ENCODE data around the gene BCCIP. TPM values are rescaled to one million over a fixed set of nuclear protein-coding genes. Genes with fewer than 3 reads are reported as not detected.

BCCIP gene
- total RNA-seq, 1 experiment from 2014 or later, result 102 TPM

- TF ChIP-seq GRHL2 (CRISPR knock-in tag; IDR thresholded peaks at IDR 0.05; ENCODE audit: insufficient replicate concordance, severe bottlenecking), result no peak
- no peak for TF ChIP-seq ZNF219 (CRISPR knock-in tag; IDR thresholded peaks at IDR 0.05; ENCODE audit: borderline replicate concordance)
- TF ChIP-seq MXD4 (CRISPR knock-in tag; IDR thresholded peaks at IDR 0.05; ENCODE audit: borderline replicate concordance), result no peak
- no peak for TF ChIP-seq KAT7 (CRISPR knock-in tag; IDR thresholded peaks at IDR 0.05; ENCODE audit: borderline replicate concordance)
These were observed 27.6 kb upstream of the BCCIP start (continued) for GRCh38 chr10:125795637-125796190.

- TF ChIP-seq USF2 (CRISPR knock-in tag; IDR thresholded peaks at IDR 0.05), result no peak
- TF ChIP-seq ARID4B (CRISPR knock-in tag; IDR thresholded peaks at IDR 0.05; ENCODE audit: borderline replicate concordance), result no peak
- no peak for TF ChIP-seq SOX15 (CRISPR knock-in tag; IDR thresholded peaks at IDR 0.05)
- no peak for TF ChIP-seq NR3C1 (CRISPR knock-in tag; conservative IDR thresholded peaks at IDR 0.05; ENCODE audit: low read depth)
- TF ChIP-seq GRHL2 (CRISPR knock-in tag; IDR thresholded peaks at IDR 0.05; ENCODE audit: insufficient replicate concordance, severe bottlenecking), result no peak
- no peak for TF ChIP-seq NFYB (CRISPR knock-in tag; conservative IDR thresholded peaks at IDR 0.05; ENCODE audit: low read depth)
- TF ChIP-seq RELA (CRISPR knock-in tag; IDR thresholded peaks at IDR 0.05; ENCODE audit: borderline replicate concordance), result no peak
- TF ChIP-seq ZNF512 (CRISPR knock-in tag; IDR thresholded peaks at IDR 0.05; ENCODE audit: borderline replicate concordance), result no peak
- ChIA-PET POLR2A (no interaction called here), CTCF (no interaction called here)
- H3K4me1 Mint-ChIP-seq, result no peaks in the 10 kb centered on the region
- H3K36me3 Mint-ChIP-seq, result peaks cover 19% of the 10 kb centered on the region
- DNase-seq (ENCODE audit: low spot score) (no peak), ATAC-seq (no peak)
- no peaks in the 10 kb centered on the region for H3K9me3 Mint-ChIP-seq
- H3K27me3 Mint-ChIP-seq (ENCODE audit: low read depth), result no peaks in the 10 kb centered on the region
- H3K4me3 Mint-ChIP-seq, result no peak overlapping the region
- no peak overlapping the region for H3K27ac Mint-ChIP-seq
These were observed 25.9 kb upstream of the BCCIP start for GRCh38 chr10:125797424-125797823.

- POLR2A ChIA-PET, result no interaction called here
- Mint-ChIP-seq H3K9me3 (no peaks in the 10 kb centered on the region), H3K4me1 (no peaks in the 10 kb centered on the region), H3K4me3 (no peak overlapping the region), H3K36me3 (peaks cover 20% of the 10 kb centered on the region), H3K27ac (no peak overlapping the region), H3K27me3 (ENCODE audit: low read depth) (no peaks in the 10 kb centered on the region)
- CTCF ChIA-PET, result no interaction called here
- DNase-seq (ENCODE audit: low spot score) (no peak), ATAC-seq (no peak)
- TF ChIP-seq USF1 (CRISPR knock-in tag; IDR thresholded peaks at IDR 0.05), result no peak
- TF ChIP-seq NR1H2 (CRISPR knock-in tag; IDR thresholded peaks at IDR 0.05), result no peak
- no peak for TF ChIP-seq SMAD4 (CRISPR knock-in tag; IDR thresholded peaks at IDR 0.05)
- TF ChIP-seq TCF7 (CRISPR knock-in tag; IDR thresholded peaks at IDR 0.05; ENCODE audit: low read depth), result no peak
- TF ChIP-seq AFF4 (CRISPR knock-in tag; IDR thresholded peaks at IDR 0.05; ENCODE audit: borderline replicate concordance), result no peak
- no peak for TF ChIP-seq ATF3 (CRISPR knock-in tag; conservative IDR thresholded peaks at IDR 0.05)
- TF ChIP-seq GTF2I (CRISPR knock-in tag; conservative IDR thresholded peaks at IDR 0.05), result no peak
- no peak for TF ChIP-seq ATF1 (CRISPR knock-in tag; IDR thresholded peaks at IDR 0.05)
These were observed 25.2 kb upstream of the BCCIP start for GRCh38 chr10:125797994-125798662.

Measured in WTC11 (cell line).